HCT116 (cell line): Measurements from ENCODE around the gene LIG1. TPM values are rescaled to one million over a fixed set of nuclear protein-coding genes. Genes with fewer than 3 reads are reported as not detected.

Experiments used
- ATAC-seq: fragments of 200-7000 bp; cut with Tn5 transposase; 2 replicates; pipeline ENCODE4 v1.9.1; 2020; ENCODE audit warnings: mild to moderate bottlenecking, moderate library complexity
- BruUV-seq: library from RNA; stranded (reverse); fragments of 400-500 nt; replicated peaks from 2 replicates; lab custom pipeline; 2021; lab: Mats Ljungman, UMichigan
- CTCF ChIA-PET: fragments of 300-600 bp; sonication (Branson Sonifier 250); formaldehyde crosslinking; loops from one replicate; lab custom pipeline; 2021; ENCODE audit warnings: antibody characterized with exemption; lab: Charles Lee
- POLR2A ChIA-PET: fragments of 300-600, 350-600 bp; sonication (Branson Sonifier 250); formaldehyde crosslinking; loops from one replicate; lab custom pipeline; 2021; ENCODE audit warnings: antibody characterized with exemption; lab: Charles Lee
- RAD21 ChIA-PET, 2 experiments: fragments of 300-600 bp; sonication (Branson Sonifier 250); formaldehyde crosslinking; loops; one replicate each; lab custom pipeline; 2023; ENCODE audit warnings: low total read pairs in 2 of 2; ENCODE audit not compliant: uncharacterized antibody in 2 of 2, unreplicated experiment in 2 of 2, low non-redundant PET in 1 of 2; lab: Charles Lee
- DNase-seq: peaks from one replicate; pipeline ENCODE4 v3.0.0-alpha.2; 2010; ENCODE audit warnings: low read depth, low spot score
- H2AFZ ChIP-seq: fragments of 200-600 bp; shearing (Covaris generic), sonication (generic); 2 replicates; pipeline ENCODE4 v1.6.1; 2017; ENCODE audit warnings: low read depth, mixed run types, mixed read lengths, antibody characterized with exemption, low read length; ENCODE audit not compliant: poor library complexity, severe bottlenecking
- H3K27ac ChIP-seq: 2 replicates; pipeline ENCODE4 v1.5.1; 2012; ENCODE audit warnings: low read depth, low read length
- H3K27me3 ChIP-seq: fragments of 200-600 bp; sonication (generic); 2 replicates; pipeline ENCODE4 v1.6.1; 2016; ENCODE audit warnings: mixed run types, low read length, mixed read lengths; ENCODE audit not compliant: insufficient read depth
- H3K36me3 ChIP-seq, 2 experiments: fragments of 200-500 bp in 1 of 2; fragments of 200-600 bp in 1 of 2; sonication (Bioruptor generic) in 1 of 2; sonication (generic) in 1 of 2; 2 replicates each; pipeline versions ENCODE4 v1.5.1 to v1.6.1; 2014 to 2016; ENCODE audit warnings: low read length in 2 of 2, inconsistent platforms in 1 of 2, mixed read lengths in 1 of 2, mixed run types in 1 of 2; ENCODE audit not compliant: insufficient read depth in 2 of 2, control insufficient read depth in 1 of 2
- H3K4me1 ChIP-seq, 2 experiments: fragments of 200-600 bp in 1 of 2; sonication (generic) in 1 of 2; 2 replicates each; pipeline versions ENCODE4 v1.5.1 to v1.6.1; 2012 to 2017; ENCODE audit warnings: low read length in 2 of 2, inconsistent platforms in 1 of 2, mild to moderate bottlenecking in 1 of 2, mixed read lengths in 1 of 2, mixed run types in 1 of 2, moderate library complexity in 1 of 2; ENCODE audit not compliant: insufficient read depth in 2 of 2, control insufficient read depth in 1 of 2
- H3K4me2 ChIP-seq: fragments of 200-600 bp; sonication (generic); 2 replicates; pipeline ENCODE4 v1.6.1; 2017; ENCODE audit warnings: mixed run types, low read length, mixed read lengths
- H3K4me3 ChIP-seq, 2 experiments: fragments of 200-600 bp in 1 of 2; sonication (generic) in 1 of 2; replicated peaks in 1 of 2; 2 replicates each; pipeline ENCODE4 v1.5.1; 2011 to 2016; ENCODE audit warnings: low read length in 2 of 2, control low read depth in 1 of 2, low read depth in 1 of 2, mild to moderate bottlenecking in 1 of 2, mixed read lengths in 1 of 2, mixed run types in 1 of 2
- H3K79me2 ChIP-seq: fragments of 200-600 bp; sonication (generic); 2 replicates; pipeline ENCODE4 v1.6.1; 2017; ENCODE audit warnings: mild to moderate bottlenecking, mixed run types, low read length, moderate library complexity, mixed read lengths; ENCODE audit not compliant: insufficient read depth
- H3K9ac ChIP-seq: fragments of 200-600 bp; sonication (generic); 2 replicates; pipeline ENCODE4 v1.6.1; 2016; ENCODE audit warnings: low read length, mixed read lengths
- H3K9me2 ChIP-seq: fragments of 200-600 bp; sonication (generic), shearing (Covaris generic); 2 replicates; pipeline ENCODE4 v1.6.1; 2017; ENCODE audit warnings: mixed run types, mild to moderate bottlenecking, moderate library complexity; ENCODE audit not compliant: insufficient read depth
- H3K9me3 ChIP-seq, 2 experiments: fragments of 200-500 bp in 1 of 2; fragments of 200-600 bp in 1 of 2; sonication (Bioruptor generic) in 1 of 2; sonication (generic) in 1 of 2; 2 replicates each; pipeline ENCODE4 v1.6.1; 2014 to 2017; ENCODE audit warnings: low read length in 2 of 2, mixed read lengths in 2 of 2, inconsistent platforms in 1 of 2, low read depth in 1 of 2, mild to moderate bottlenecking in 1 of 2, mixed run types in 1 of 2, moderate library complexity in 1 of 2; ENCODE audit not compliant: control insufficient read depth in 1 of 2, insufficient read depth in 1 of 2
- H4K20me1 ChIP-seq: fragments of 200-600 bp; sonication (generic), shearing (Covaris generic); 2 replicates; pipeline ENCODE4 v1.6.1; 2017; ENCODE audit warnings: mixed run types, mild to moderate bottlenecking, moderate library complexity; ENCODE audit not compliant: insufficient read depth
- ATF3 ChIP-seq: IDR thresholded peaks from 2 replicates; pipeline ENCODE4 v1.6.1; 2012
- CBX3 ChIP-seq: IDR thresholded peaks from 2 replicates; pipeline ENCODE4 v1.6.1; 2012; ENCODE audit warnings: low read depth
- CEBPB ChIP-seq: IDR thresholded peaks from 2 replicates; pipeline ENCODE4 v1.6.1; 2012; ENCODE audit warnings: low read depth
- CTCF ChIP-seq, 3 experiments: fragments of 200-600 bp in 1 of 3; sonication (generic) in 1 of 3; IDR thresholded peaks in 2 of 3; conservative IDR thresholded peaks in 1 of 3; 2 replicates each; pipeline ENCODE4 v1.5.1; 2012 to 2017; ENCODE audit warnings: low read depth in 2 of 3, low read length in 2 of 3, antibody characterized with exemption in 1 of 3, borderline replicate concordance in 1 of 3, control low read depth in 1 of 3, mild to moderate bottlenecking in 1 of 3, mixed read lengths in 1 of 3, mixed run types in 1 of 3, moderate library complexity in 1 of 3; ENCODE audit not compliant: insufficient read depth in 1 of 3
- ELF1 ChIP-seq: IDR thresholded peaks from 2 replicates; pipeline ENCODE4 v1.6.1; 2012; ENCODE audit warnings: low read depth, borderline replicate concordance
- JUND ChIP-seq: IDR thresholded peaks from 2 replicates; pipeline ENCODE4 v1.6.1; 2012
- RAD21 ChIP-seq: IDR thresholded peaks from 2 replicates; pipeline ENCODE4 v1.6.1; 2012; ENCODE audit warnings: low read depth, mild to moderate bottlenecking
- REST ChIP-seq: IDR thresholded peaks from 2 replicates; pipeline ENCODE4 v1.6.1; 2012; ENCODE audit warnings: low read depth
- SIN3A ChIP-seq: IDR thresholded peaks from 2 replicates; pipeline ENCODE4 v1.6.1; 2012; ENCODE audit warnings: low read depth
- SRF ChIP-seq: IDR thresholded peaks from 2 replicates; pipeline ENCODE4 v1.6.1; 2012; ENCODE audit warnings: low read depth
- YY1 ChIP-seq: IDR thresholded peaks from 2 replicates; pipeline ENCODE4 v1.6.1; 2011; ENCODE audit warnings: low read length, low read depth, moderate library complexity, mild to moderate bottlenecking; ENCODE audit not compliant: insufficient replicate concordance; ENCODE audit errors: extremely low read depth
- ZNF274 ChIP-seq: fragments of 200-500 bp; sonication (Bioruptor generic); IDR thresholded peaks from 2 replicates; pipeline ENCODE4 v1.6.1; 2014; ENCODE audit warnings: mild to moderate bottlenecking, low read depth, low read length, inconsistent platforms
- intact Hi-C: fragments of 100-400 bp; cut with micrococcal nuclease; formaldehyde crosslinking; loops from 2 replicates; pipeline ENCODE4 v1.10.0; 2022
- total RNA-seq: library from RNA; stranded (reverse); gene quantifications from one replicate; pipeline ENCODE4 v1.2.1, GENCODE V29; 2021; ENCODE audit not compliant: unreplicated experiment

Gene LIG1
- total RNA-seq, 1 experiment from 2014 or later = 122 TPM

- DNase-seq = no peak
- ChIA-PET RAD21 (no interaction called here), CTCF (no interaction called here), POLR2A (no interaction called here)
- Histone ChIP-seq H3K36me3 (0 out of 4 replicates have a peak, but pooled peaks cover 0 to 2% of the 10 kb centered on the region in 2 experiments), H3K9me3 (no peaks in the 10 kb centered on the region), H2AFZ (no peak overlapping the region), H3K27me3 (no peaks in the 10 kb centered on the region), H3K79me2 (no peaks in the 10 kb centered on the region), H3K9me2 (no peaks in the 10 kb centered on the region), H3K4me3 (no peak overlapping the region), H4K20me1 (no peaks in the 10 kb centered on the region), H3K4me2 (no peak overlapping the region), H3K9ac (no peak overlapping the region), H3K27ac (no peak overlapping the region), H3K4me1 (peaks cover 0 to 7% of the 10 kb centered on the region in 2 experiments; a peak in 1 of 4 replicates)
- intact Hi-C loops = no loop called here
- TF ChIP-seq SIN3A (no peak), ZNF274 (no peak), REST (no peak), ELF1 (no peak), YY1 (no peak), ATF3 (no peak), JUND (no peak), CBX3 (no peak), CEBPB (no peak), RAD21 (no peak), CTCF (IDR thresholded peaks at IDR 0.05 in 2 of 3, conservative IDR thresholded peaks at IDR 0.05 in 1 of 3; ENCODE audit: borderline replicate concordance in 1 of 3, insufficient read depth in 1 of 3, low read depth in 2 of 3, low read length in 2 of 3) (no peak), SRF (no peak)
- ATAC-seq = no peak
- BruUV-seq = no TSS peak
Measured at GRCh38 chr19:48192750-48193149, 22.6 kb upstream of the LIG1 start.
